HepG2 (cell line): ENCODE results near the gene ARRDC3. TPM values are rescaled to one million over a fixed set of nuclear protein-coding genes. Genes with fewer than 3 reads are reported as not detected.

ENCODE experiments used
- AGO2 ChIP-seq: fragments of 200-400 bp; formaldehyde crosslinking; optimal IDR thresholded peaks from 2 replicates; pipeline ENCODE3; 2017; ENCODE audit warnings: mild to moderate bottlenecking, low read depth, low read length, moderate library complexity
- DMAP1 ChIP-seq: IDR thresholded peaks from 2 replicates; pipeline ENCODE4 v1.6.1; 2016
- FOXK1 ChIP-seq: sonication (generic); formaldehyde crosslinking; IDR thresholded peaks from 2 replicates; pipeline ENCODE4 v1.4.0; 2020; ENCODE audit warnings: low read depth, missing genetic modification reagents, borderline replicate concordance
- HNRNPLL ChIP-seq: fragments of 200-400 bp; formaldehyde crosslinking; IDR thresholded peaks from 2 replicates; pipeline ENCODE4 v1.6.1; 2017; ENCODE audit warnings: mild to moderate bottlenecking, low read depth, low read length; ENCODE audit not compliant: poor library complexity, severe bottlenecking
- IKZF1 ChIP-seq: fragments of 450-650 bp; IDR thresholded peaks from 2 replicates; pipeline ENCODE4 v1.7.1; 2016
- KAT8 ChIP-seq: IDR thresholded peaks from 2 replicates; pipeline ENCODE4 v1.6.1; 2016; ENCODE audit warnings: missing genetic modification reagents, missing compliant biosample characterization
- KMT2B ChIP-seq: IDR thresholded peaks from 2 replicates; pipeline ENCODE4 v1.6.1; 2016; ENCODE audit warnings: missing genetic modification reagents, missing compliant biosample characterization
- MAFF ChIP-seq: IDR thresholded peaks from 2 replicates; pipeline ENCODE4 v1.6.1; 2011; ENCODE audit warnings: low read depth, low read length, improper control_type of control experiment
- MAFG ChIP-seq: sonication (generic); formaldehyde crosslinking; IDR thresholded peaks from 2 replicates; pipeline ENCODE4 v1.5.1; 2020; ENCODE audit warnings: mild to moderate bottlenecking, missing genetic modification reagents
- NONO ChIP-seq, 2 experiments: fragments of 450-650 bp in 1 of 2; sonication (generic) in 1 of 2; formaldehyde crosslinking in 1 of 2; IDR thresholded peaks in 1 of 2; conservative IDR thresholded peaks in 1 of 2; 2 replicates each; pipeline versions ENCODE4 v1.6.1 to v1.8.0; 2017 to 2022; ENCODE audit warnings: mild to moderate bottlenecking in 1 of 2, missing genetic modification reagents in 1 of 2, moderate library complexity in 1 of 2
- POLR2A ChIP-seq, 2 experiments: IDR thresholded peaks; 2 replicates each; pipeline ENCODE4 v1.6.1; 2011; ENCODE audit warnings: low read depth in 2 of 2, low read length in 2 of 2, mild to moderate bottlenecking in 1 of 2, moderate library complexity in 1 of 2; ENCODE audit not compliant: insufficient read depth in 1 of 2
- RFXAP ChIP-seq: sonication (generic); formaldehyde crosslinking; IDR thresholded peaks from 2 replicates; pipeline ENCODE4 v1.4.0; 2020; ENCODE audit warnings: missing genetic modification reagents, borderline replicate concordance
- SAP130 ChIP-seq: IDR thresholded peaks from 2 replicates; pipeline ENCODE4 v1.6.1; 2016; ENCODE audit warnings: low read depth
- SRY ChIP-seq: sonication (generic); formaldehyde crosslinking; IDR thresholded peaks from 2 replicates; pipeline ENCODE4 v1.8.0; 2022; ENCODE audit warnings: mild to moderate bottlenecking, missing genetic modification reagents
- ZBTB20 ChIP-seq: sonication (generic); formaldehyde crosslinking; IDR thresholded peaks from 2 replicates; pipeline ENCODE4 v1.8.1; 2023; ENCODE audit warnings: missing genetic modification reagents, low read depth, mild to moderate bottlenecking, borderline replicate concordance
- ZSCAN21 ChIP-seq: sonication (generic); formaldehyde crosslinking; IDR thresholded peaks from 2 replicates; pipeline ENCODE4 v1.8.0; 2022; ENCODE audit warnings: mild to moderate bottlenecking, missing genetic modification reagents, moderate library complexity, borderline replicate concordance
- polyA plus RNA-seq, 8 experiments: library from polyadenylated mRNA; depleted of rRNA in 3 of 8; stranded (reverse) in 7 of 8; unstranded in 1 of 8; fragments of >200 nt; fragmentation: Illumina TruSeq in 4 of 8; extraction: Trizol in 4 of 8; gene quantifications; 2 replicates each; pipeline versions ENCODE4 v1.2.1 to v1.2.3, GENCODE V29; 2011 to 2016; ENCODE audit warnings: low read depth in 4 of 8, missing spikeins in 1 of 8, mixed read lengths in 1 of 8; ENCODE audit not compliant: insufficient read depth in 1 of 8
- total RNA-seq, 5 experiments: library from RNA; depleted of rRNA; stranded (reverse); fragments of >200 nt; fragmentation: Illumina TruSeq; extraction: Trizol; gene quantifications; 2 replicates each; pipeline ENCODE4 v1.2.3, GENCODE V29; 2016; ENCODE audit warnings: low read depth in 1 of 5
- TF ChIP-seq, protein P1 (sequence below): sonication (generic); formaldehyde crosslinking; IDR thresholded peaks from 2 replicates; pipeline ENCODE4 v1.4.0; 2020; ENCODE audit warnings: missing genetic modification reagents, mild to moderate bottlenecking, borderline replicate concordance
- TF ChIP-seq, protein P2 (sequence below): sonication (generic); formaldehyde crosslinking; IDR thresholded peaks from 2 replicates; pipeline ENCODE4 v1.8.1; 2023; ENCODE audit warnings: mild to moderate bottlenecking, moderate library complexity, missing genetic modification reagents
- TF ChIP-seq, protein P3 (sequence below): sonication (generic); formaldehyde crosslinking; IDR thresholded peaks from 2 replicates; pipeline ENCODE4 v1.8.0; 2022; ENCODE audit warnings: low read depth, missing genetic modification reagents
- TF ChIP-seq, protein P4 (sequence below): sonication (generic); formaldehyde crosslinking; IDR thresholded peaks from 2 replicates; pipeline ENCODE4 v1.4.0; 2020; ENCODE audit warnings: missing genetic modification reagents
- TF ChIP-seq, protein P5 (sequence below): conservative IDR thresholded peaks from 2 replicates; pipeline ENCODE4 v1.6.1; 2018; ENCODE audit warnings: missing genetic modification reagents

Gene ARRDC3
- total and polyA plus RNA-seq, 2 of the 13 experiments (the other 11 are each of a cell fraction or from before 2014, with no cell fraction given): 3.4 to 24.4 TPM

DNA sequence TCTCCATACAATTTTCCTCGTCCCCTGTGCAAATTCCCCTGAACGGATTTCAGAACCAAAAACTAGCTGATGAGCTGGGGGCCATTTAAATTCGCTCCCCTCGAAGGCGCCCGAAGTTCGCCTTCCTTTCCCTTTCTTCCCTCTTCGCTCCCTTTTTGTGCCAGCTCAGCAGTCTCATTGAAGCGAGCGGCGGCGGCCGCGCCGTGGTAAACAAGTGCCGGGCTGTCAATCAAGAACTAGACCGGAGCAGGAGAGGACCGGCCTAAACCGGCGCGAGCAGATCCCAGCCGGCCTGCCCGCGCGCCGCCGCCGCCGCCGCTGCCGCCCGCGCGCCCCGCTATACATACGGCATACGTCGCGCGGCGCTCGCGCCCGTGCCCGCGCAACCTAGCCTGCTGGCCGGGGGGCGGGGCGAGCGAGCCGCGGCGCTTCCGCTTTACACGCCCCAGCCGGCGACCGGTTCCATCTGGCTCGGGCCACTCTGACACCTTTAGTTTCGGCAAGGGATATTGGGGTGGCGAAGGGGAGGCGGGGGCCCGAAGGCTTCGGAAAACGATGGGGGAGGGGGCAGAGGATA, 3.1 kb downstream of the ARRDC3 start (continued):
- TF ChIP-seq, protein P1, sequence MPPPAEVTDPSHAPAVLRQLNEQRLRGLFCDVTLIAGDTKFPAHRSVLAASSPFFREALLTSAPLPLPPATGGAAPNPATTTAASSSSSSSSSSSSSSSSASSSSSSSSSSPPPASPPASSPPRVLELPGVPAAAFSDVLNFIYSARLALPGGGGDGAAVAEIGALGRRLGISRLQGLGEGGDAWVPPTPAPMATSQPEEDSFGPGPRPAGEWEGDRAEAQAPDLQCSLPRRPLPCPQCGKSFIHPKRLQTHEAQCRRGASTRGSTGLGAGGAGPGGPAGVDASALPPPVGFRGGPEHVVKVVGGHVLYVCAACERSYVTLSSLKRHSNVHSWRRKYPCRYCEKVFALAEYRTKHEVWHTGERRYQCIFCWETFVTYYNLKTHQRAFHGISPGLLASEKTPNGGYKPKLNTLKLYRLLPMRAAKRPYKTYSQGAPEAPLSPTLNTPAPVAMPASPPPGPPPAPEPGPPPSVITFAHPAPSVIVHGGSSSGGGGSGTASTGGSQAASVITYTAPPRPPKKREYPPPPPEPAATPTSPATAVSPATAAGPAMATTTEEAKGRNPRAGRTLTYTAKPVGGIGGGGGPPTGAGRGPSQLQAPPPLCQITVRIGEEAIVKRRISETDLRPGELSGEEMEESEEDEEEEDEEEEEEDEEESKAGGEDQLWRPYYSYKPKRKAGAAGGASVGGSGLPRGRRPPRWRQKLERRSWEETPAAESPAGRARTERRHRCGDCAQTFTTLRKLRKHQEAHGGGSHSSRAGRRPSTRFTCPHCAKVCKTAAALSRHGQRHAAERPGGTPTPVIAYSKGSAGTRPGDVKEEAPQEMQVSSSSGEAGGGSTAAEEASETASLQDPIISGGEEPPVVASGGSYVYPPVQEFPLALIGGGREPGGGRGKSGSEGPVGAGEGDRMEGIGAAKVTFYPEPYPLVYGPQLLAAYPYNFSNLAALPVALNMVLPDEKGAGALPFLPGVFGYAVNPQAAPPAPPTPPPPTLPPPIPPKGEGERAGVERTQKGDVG (CRISPR knock-in tag): no peak
- TF ChIP-seq KAT8 (CRISPR knock-in tag): peak; percentile 44; the same call in 1 of the 2 replicates
- TF ChIP-seq POLR2A (IDR thresholded peaks at IDR 0.05; ENCODE audit: insufficient read depth in 1 of 2, low read depth in 2 of 2, low read length in 2 of 2): peak in 1 of 2 experiments; percentile 37; a peak in 1 of 4 replicates
- TF ChIP-seq MAFG (CRISPR knock-in tag): peak; percentile 93
- no peak for TF ChIP-seq NONO (IDR thresholded peaks at IDR 0.05)
- 0 out of 2 replicates have a peak, but pooled peaks have one; percentile 36 for TF ChIP-seq NONO (CRISPR knock-in tag; conservative IDR thresholded peaks at IDR 0.05)
- peak; percentile 20; the same call in 1 of the 2 replicates for TF ChIP-seq ZSCAN21 (CRISPR knock-in tag)
- TF ChIP-seq, protein P2, sequence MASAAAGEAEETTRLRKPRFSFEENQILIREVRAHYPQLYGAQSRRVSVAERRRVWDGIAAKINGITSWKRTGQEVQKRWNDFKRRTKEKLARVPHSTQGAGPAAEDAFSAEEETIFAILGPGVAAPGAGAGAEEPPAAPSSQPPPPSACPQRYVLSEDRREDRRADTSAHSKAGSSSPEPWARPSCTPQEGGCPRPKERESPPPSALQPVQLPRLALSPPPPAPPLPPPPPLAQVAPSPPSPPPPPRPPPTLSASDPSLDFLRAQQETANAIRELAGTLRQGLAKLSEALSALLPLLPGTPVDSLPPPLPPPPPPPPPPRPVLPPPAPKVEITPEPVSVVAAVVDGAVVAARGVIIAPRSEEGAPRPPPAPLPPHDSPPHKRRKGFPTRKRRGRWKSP: peak; percentile 71
- TF ChIP-seq, protein P3, sequence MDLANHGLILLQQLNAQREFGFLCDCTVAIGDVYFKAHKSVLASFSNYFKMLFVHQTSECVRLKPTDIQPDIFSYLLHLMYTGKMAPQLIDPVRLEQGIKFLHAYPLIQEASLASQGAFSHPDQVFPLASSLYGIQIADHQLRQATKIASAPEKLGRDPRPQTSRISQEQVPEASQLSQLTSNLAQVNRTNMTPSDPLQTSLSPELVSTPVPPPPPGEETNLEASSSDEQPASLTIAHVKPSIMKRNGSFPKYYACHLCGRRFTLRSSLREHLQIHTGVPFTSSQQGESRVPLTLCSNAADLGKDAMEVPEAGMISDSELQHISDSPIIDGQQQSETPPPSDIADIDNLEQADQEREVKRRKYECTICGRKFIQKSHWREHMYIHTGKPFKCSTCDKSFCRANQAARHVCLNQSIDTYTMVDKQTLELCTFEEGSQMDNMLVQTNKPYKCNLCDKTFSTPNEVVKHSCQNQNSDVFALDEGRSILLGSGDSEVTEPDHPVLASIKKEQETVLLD (CRISPR knock-in tag): peak; percentile 90
- peak; percentile 61 for TF ChIP-seq HNRNPLL
- TF ChIP-seq FOXK1 (CRISPR knock-in tag): peak; percentile 64; the same call in 1 of the 2 replicates
- peak; percentile 99 for TF ChIP-seq MAFF
- peak; percentile 90 for TF ChIP-seq RFXAP (CRISPR knock-in tag)
- no peak for TF ChIP-seq AGO2
- TF ChIP-seq IKZF1: no peak
- TF ChIP-seq, protein P4, sequence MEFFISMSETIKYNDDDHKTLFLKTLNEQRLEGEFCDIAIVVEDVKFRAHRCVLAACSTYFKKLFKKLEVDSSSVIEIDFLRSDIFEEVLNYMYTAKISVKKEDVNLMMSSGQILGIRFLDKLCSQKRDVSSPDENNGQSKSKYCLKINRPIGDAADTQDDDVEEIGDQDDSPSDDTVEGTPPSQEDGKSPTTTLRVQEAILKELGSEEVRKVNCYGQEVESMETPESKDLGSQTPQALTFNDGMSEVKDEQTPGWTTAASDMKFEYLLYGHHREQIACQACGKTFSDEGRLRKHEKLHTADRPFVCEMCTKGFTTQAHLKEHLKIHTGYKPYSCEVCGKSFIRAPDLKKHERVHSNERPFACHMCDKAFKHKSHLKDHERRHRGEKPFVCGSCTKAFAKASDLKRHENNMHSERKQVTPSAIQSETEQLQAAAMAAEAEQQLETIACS (CRISPR knock-in tag): peak; percentile 95
- peak; percentile 51; the same call in 1 of the 2 replicates for TF ChIP-seq DMAP1 (CRISPR knock-in tag)
- TF ChIP-seq SAP130: peak; percentile 89
- no peak; the same call in 1 of the 2 replicates for TF ChIP-seq ZBTB20 (CRISPR knock-in tag)
- peak; percentile 94 for TF ChIP-seq KMT2B (CRISPR knock-in tag)
- TF ChIP-seq SRY (CRISPR knock-in tag): 0 out of 2 replicates have a peak, but pooled peaks have one; percentile 5
- TF ChIP-seq, protein P5, sequence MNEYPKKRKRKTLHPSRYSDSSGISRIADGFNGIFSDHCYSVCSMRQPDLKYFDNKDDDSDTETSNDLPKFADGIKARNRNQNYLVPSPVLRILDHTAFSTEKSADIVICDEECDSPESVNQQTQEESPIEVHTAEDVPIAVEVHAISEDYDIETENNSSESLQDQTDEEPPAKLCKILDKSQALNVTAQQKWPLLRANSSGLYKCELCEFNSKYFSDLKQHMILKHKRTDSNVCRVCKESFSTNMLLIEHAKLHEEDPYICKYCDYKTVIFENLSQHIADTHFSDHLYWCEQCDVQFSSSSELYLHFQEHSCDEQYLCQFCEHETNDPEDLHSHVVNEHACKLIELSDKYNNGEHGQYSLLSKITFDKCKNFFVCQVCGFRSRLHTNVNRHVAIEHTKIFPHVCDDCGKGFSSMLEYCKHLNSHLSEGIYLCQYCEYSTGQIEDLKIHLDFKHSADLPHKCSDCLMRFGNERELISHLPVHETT: 0 out of 2 replicates have a peak, but pooled peaks have one; percentile 49
